ENCODE data around the gene DDX39A.
"Not testable (repeated sequence)": the region's sequence is repeated elsewhere in the genome, so short reads cannot be mapped to it uniquely, and the experiment has no call there.

DDX39A gene

DNA sequence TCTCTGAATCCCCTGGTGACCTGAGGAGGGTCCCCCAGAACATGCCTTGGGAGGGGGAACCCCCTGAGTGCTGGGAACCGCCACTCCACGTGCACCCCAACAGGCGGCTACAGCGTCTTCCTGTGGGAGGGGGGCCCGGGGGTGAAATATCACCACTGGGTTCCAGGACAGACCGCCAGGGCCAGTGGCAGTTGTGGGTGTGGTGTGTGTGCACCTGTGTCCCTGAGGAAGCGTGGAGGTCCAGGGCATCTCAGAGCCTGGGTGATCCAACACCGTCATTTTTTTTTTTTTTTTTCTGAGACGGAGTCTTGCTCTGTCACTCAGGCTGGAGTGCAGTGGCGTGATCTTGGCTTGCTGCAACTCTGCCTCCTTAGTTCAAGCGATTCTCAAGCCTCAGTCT lies 33.6 kb downstream of the DDX39A start:
- DNase-seq (ENCODE audit: low read depth, low spot score) = no peak

GRCh38 chr19:14383661-14384555 lies 35.2 kb downstream of the DDX39A start:
- DNase-seq (ENCODE audit: low read depth, low spot score) = no peak

- DNase-seq (ENCODE audit: low read depth, low spot score) = no peak
Measured at GRCh38 chr19:14381689-14382474, 37.3 kb downstream of the DDX39A start.

GRCh38 chr19:14379294-14380065 lies 39.7 kb downstream of the DDX39A start:
- no peak for DNase-seq (ENCODE audit: low read depth, low spot score)

GRCh38 chr19:14378890-14379289 lies 40.3 kb downstream of the DDX39A start:
- DNase-seq (ENCODE audit: low read depth, low spot score) = no peak

GRCh38 chr19:14377883-14378328 lies 41.2 kb downstream of the DDX39A start:
- DNase-seq (ENCODE audit: low read depth, low spot score) = no peak

DNA sequence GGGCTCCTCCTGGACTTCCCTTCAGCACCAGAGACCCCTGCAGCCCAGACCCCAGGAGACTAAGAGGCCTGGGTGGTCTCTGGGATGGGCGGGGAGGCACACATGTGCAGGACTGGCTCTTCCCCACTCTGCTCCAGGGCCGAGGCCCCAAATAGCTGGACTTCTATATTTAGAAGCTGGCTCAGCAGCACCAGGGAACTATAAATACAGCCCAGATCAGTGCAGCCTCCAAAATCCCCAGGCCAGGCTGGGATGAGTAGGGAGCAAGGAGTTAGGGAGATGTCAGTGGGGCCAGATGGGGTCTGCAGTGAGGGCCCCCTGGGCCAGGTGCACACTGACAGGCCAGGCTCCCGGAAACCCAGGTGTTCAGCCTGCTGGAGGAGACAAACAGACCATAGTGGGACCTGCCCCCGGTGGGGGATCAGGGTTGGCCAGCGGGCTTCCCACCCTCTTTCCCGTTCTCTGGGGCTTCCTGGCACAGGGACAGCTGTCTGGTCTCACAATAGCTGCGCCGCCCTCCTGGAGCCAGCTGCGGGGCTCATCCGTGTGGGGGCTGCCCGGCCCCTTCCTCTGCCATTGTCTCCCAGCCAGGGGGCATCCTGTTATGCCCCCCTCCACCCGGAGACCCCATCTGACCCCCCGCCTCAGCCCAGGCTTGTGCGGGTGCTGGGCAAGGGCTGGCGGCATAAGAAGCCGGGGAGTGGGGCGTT lies 43.4 kb downstream of the DDX39A start:
- no peak for DNase-seq (ENCODE audit: low read depth, low spot score)

- no peak for DNase-seq (ENCODE audit: low read depth, low spot score)
Measured at GRCh38 chr19:14375055-14375581, 44.0 kb downstream of the DDX39A start.

DNA sequence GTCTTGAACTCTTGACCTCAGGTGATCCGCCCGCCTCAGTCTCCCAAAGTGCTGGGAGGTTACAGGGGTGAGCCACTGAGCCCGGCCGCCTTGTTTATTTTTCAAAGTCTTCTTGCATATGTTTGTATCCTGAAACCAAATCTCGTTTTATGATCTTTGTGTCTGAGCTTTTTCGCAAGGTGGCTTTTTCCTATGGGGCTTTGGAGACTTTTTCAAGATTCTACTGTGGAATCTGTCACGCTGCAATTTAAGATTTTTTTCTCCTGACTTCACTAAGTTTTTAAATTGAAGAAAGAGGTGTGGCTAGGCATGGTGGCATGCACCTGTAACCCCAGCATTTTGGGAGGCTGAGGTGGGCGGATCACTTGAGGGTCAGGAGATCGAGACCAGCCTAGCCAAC lies 44.8 kb downstream of the DDX39A start:
- DNase-seq (ENCODE audit: low read depth, low spot score) = not testable (repeated sequence)

GRCh38 chr19:14372384-14373077 lies 46.6 kb downstream of the DDX39A start:
- not testable (repeated sequence) for DNase-seq (ENCODE audit: low read depth, low spot score)

GRCh38 chr19:14371301-14371821 lies 47.8 kb downstream of the DDX39A start:
- no peak for DNase-seq (ENCODE audit: low read depth, low spot score)

DNA sequence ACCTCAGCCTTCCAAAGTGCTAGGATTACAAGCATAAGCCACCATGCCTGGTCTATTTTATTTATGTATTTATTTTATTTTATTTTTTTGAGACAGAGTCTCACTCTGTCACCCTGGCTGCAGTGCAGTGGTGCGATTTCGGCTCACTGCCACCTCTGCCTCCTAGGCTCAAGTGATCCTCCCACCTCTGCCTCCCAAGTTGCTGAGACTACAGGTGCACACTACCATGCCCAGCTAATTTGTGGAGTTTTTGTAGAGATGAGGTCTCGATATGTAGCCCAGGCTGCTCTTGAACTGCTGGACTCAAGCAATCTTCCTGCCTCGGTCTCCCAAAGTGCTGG lies 48.2 kb downstream of the DDX39A start:
- DNase-seq (ENCODE audit: low read depth, low spot score) = no peak

DNA sequence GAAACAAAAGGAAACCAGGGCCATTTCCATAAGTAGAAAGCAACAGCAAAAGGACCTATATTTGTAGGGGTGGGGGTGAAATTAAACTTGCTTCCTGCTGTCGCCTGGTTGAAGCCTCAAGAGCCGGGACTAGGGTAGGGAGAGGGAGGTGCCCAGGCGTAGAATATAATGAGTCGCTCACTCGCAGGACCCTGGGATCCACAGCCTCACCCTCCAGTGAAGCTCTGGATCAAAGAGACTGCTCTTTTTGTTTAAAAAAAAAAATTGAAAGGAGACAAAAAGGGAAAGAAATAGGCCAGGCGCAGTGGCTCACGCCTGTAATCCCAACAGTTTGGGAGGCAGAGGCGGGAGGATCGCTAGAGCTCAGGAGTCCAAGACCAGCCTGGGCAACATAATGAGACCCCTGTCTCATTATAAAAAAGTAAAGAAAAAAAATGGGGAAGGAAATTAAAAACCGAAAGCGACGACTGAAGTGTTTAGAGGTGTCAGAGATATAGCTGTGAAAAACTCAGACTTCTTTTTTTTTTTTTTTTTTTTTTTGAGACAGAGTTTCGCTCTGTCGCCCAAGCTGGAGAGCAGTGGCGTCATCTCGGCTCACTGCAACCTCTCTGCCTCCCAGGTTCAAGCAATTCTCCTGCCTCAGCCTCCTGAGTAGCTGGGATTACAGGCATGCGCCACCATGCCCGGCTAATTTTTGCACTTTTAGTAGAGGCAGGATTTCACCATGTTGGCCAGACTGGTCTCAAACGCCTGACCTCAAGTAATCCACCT lies 48.8 kb downstream of the DDX39A start:
- DNase-seq (ENCODE audit: low read depth, low spot score) = no peak

DNA sequence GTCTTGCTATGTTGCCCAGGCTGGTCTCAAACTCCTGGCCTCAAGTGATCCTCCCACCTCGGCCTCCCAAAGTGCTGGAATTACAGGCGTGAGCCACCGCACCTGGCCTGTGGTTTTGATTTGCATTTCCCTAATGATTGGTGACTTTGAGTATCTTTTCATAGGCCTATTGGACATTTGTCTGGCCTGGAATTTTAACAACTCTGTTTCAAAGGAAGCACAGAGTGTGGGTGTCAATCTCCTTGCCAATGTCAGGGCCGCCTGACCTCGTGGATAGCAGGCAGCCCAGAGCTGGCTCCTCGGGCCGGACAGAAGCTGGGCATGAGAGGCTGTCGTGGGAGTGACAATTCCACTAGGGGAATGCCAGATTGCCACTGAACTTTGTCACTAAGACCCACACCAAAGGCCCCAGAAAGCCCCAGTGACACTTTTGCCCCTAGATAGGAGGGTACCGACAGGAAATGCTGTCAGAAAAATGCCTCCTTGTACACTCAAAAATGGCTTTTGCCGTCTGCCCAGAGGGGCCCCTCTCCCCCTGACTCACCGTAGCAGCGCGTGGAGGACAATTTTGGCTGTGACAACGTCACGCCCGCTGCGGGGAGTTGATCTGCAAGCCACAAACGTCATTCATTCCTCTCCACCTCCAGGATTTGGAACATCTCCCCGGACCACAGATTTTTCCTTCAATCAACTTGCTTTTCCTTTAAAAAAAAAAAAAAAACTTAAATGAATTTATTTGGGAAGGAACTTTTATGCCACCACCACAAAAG lies 49.6 kb downstream of the DDX39A start:
- DNase-seq (ENCODE audit: low read depth, low spot score) = no peak

GRCh38 chr19:14368011-14368513 lies 51.1 kb downstream of the DDX39A start:
- no peak for DNase-seq (ENCODE audit: low read depth, low spot score)

DNA sequence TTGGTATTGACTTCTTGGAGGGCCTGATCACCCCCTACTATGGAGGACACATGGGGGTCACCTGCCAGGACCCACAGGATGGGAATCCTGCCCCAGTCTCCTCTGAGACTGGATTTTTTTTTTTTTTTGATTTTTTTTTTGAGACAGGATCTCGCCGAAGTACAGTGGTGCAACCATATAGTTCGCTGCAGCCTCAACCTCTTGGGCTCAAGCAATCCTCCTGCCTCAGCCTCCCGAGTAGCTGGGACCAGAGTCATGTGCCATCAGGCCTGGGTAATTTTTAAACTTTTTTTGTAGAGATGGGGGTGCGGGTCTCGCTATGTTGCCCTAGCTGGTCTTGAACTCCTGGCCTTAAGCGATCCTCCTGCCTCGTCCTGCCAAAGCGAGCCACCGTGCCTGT lies 52.1 kb downstream of the DDX39A start:
- DNase-seq (ENCODE audit: low read depth, low spot score) = no peak

- peak; percentile 51 for DNase-seq (ENCODE audit: low read depth, low spot score)
Measured at GRCh38 chr19:14366529-14366928, 52.6 kb downstream of the DDX39A start.

DNA sequence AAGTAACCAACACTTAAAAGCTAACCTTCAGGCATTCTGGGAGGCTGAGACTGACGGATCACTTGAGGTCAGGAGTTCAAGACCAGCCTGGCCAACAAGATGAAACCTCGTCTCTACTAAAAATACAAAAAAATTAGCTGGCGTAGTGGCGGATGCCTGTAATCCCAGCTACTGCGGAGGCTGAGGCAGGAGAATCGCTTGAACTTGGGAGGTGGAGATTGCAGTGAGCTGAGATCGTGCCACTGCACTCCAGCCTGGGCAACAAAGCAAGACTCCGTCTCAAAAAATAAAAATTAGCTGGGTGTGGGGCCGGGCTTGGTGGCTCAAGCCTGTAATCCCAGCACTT lies 55.1 kb downstream of the DDX39A start:
- not testable (repeated sequence) for DNase-seq (ENCODE audit: low read depth, low spot score)

All from smooth muscle cell of the brain vasculature (primary cell).